CD4-positive, alpha-beta T cell treated with Interleukin-2 at 100 ng/mL for 4 hours (primary cell): Measurements from ENCODE around the gene MSTO1.
"Not testable (repeated sequence)": the region's sequence is repeated elsewhere in the genome, so short reads cannot be mapped to it uniquely, and the experiment has no call there.

Experiments used
- DNase-seq: peaks from one replicate; pipeline ENCODE4 v3.0.0-alpha.2; 2020; ENCODE audit warnings: low spot score

The MSTO1 gene

GRCh38 chr1:155622191-155622590, 12.2 kb downstream of the MSTO1 start:
- DNase-seq, result no peak

GRCh38 chr1:155623357-155623756, 13.3 kb downstream of the MSTO1 start:
- no peak for DNase-seq

DNA sequence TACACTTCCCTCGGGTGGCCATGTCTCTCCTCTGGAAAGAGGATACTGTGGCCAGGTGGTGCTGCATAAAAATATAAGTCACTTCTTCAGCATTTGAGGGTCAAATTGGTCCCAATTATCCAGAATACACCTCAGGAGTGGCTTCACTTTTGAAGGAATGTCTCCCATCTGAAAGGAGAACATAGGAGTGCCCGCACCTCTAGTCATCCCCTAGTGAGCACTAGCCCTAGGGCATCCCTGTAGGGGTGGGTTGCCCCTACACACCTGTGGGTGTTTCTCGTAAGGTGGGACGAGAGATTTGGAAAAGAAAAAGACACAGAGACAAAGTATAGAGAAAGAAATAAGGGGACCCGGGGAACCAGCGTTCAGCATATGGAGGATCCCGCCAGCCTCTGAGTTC, 16.4 kb downstream of the MSTO1 start:
- not testable (repeated sequence) for DNase-seq

DNA sequence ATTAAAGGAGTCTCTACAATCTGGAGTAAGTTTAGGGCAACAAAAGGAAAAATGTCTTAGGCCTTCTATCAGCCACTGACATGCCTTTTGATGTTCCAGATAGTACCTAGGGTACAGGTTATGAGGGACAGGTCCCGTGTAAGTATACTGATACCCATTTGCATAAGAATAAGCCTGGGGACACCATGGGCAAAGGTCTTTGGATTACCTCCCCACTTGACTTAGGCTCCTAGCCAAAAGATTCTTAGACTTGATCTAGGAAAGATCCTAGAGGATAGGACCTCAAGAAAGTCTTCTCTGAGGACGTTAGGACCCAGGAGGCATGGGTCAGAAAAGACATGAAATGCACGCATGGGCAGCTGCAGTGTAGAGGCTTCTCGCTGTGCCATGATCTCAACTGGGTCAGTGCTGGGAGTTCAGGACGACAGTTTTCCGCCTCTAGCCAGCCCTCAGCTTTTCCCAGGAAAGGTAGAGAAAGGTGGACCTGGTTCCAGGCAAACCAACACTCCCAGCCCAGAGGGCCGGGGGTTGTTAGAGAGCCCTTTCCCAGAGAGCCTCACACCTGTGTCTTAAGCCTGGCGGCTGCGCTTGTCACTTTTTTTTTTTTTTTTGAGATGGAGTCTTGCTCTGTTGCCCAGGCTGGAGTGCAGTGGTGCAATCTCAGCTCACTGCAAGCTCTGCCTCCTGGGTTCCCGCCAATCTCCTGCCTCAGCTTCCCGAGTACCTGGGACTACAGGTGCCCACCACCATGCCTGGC, 26.6 kb downstream of the MSTO1 start:
- no peak for DNase-seq

DNA sequence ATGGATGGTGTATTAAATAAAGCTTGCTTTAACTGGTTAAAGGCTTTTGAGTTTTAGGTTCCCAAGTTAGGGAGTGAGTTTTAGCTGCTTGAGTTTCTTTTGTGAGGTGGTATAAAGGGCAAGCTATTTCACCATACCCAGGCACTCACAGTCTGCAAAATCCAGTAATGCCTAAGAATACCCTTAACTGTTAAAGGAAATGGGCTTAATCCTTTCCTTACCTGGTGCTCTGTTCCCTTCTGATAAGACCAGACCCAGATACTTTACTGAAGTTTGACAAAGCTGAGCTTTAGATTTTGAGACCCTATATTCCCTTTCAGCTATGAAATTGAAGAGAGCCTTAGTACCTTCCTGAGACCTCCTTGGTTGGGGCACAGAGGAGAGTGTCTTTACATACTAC, 30.3 kb downstream of the MSTO1 start:
- DNase-seq, result no peak

- not testable (repeated sequence) for DNase-seq
Measured at GRCh38 chr1:155642559-155643180, 32.7 kb downstream of the MSTO1 start.

- no peak for DNase-seq
Measured at GRCh38 chr1:155643230-155643629, 33.2 kb downstream of the MSTO1 start.

GRCh38 chr1:155645034-155645598, 35.1 kb downstream of the MSTO1 start:
- DNase-seq, result no peak

DNA sequence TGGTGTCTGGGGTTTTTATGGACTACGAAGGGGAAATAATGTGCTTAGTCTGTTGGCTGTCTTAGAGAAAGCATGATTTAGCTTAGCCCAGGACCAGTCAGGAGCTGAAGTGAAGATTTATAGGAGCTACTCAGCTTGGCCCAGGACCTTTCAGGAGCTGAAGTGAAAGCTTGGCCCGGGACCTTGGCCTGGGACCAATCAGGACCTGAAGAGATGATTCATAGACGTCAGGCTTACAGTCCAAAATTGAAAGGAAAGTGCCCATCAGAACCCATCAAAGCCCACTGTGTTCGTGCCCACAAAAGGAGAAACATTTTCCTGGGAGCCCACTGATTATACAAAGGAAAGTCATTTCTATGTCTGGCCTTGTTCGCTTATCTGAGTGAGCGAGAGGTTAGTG, 35.6 kb downstream of the MSTO1 start:
- no peak for DNase-seq

DNA sequence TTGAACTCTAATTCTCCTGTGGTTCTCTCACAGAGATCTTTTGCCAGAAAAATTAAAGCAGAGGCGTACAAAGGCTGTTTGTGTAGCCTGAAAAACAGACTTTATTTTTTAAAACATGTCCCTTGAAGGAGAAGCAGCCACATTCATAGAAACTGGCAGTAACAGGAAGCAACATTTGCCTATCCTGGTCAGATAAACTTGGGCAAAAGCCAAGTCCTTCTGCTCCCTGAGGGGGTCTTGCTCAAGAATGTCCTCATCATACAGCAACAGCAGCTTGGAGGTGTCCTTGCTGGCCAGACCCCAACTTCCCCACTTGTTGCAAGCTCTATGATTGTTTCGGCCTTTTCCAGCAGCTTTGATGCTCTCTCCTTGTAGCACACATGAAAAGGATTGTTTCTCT, 36.3 kb downstream of the MSTO1 start:
- no peak for DNase-seq

DNA sequence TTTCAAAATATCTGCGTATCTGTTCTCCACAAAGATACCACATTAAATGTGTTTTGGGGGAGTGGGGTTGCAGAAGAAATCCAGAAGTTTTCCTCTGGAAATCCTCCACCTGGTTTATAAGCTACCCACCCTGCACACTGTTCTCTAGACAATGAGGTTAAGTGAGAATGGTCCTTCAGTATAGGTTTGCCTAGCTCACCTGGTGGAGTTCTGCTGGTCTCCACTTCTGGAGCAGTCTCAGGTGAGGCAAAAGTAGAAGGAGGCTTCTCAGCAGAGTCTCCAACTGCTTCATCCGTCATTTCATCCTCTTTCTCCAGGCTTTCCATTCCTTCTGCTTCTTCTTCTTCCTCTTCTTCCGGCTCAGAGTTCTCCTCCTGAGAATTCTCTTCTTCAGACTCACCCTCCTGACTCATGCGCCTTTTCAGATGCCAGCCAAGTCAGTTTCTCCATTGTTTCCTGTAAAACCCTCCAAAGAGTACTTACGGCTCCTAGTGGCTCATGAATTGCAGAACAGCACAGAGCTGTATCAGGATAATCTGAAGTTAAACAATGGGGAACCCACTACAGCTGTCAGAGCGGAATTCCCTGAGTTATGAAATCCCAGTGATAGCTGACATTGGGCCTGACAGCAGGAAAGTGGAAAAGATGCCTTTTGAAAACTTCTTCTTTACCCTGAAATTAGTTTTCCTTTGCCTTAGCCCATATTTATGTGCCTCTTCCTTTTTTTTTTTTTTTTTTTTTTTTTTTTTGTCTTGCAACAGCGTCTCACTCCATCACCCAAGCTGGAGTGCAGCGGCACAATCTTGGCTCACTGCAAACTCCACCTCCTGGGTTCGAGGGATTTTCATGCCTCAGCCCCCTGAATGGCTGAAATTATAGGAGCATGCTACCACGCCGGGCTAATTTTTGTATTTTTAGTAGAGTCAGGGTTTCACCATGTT, 38.5 kb downstream of the MSTO1 start:
- DNase-seq, result no peak

- DNase-seq, result no peak
Measured at GRCh38 chr1:155649676-155650075, 39.7 kb downstream of the MSTO1 start.

- no peak for DNase-seq
Measured at GRCh38 chr1:155650231-155650757, 40.3 kb downstream of the MSTO1 start.

DNA sequence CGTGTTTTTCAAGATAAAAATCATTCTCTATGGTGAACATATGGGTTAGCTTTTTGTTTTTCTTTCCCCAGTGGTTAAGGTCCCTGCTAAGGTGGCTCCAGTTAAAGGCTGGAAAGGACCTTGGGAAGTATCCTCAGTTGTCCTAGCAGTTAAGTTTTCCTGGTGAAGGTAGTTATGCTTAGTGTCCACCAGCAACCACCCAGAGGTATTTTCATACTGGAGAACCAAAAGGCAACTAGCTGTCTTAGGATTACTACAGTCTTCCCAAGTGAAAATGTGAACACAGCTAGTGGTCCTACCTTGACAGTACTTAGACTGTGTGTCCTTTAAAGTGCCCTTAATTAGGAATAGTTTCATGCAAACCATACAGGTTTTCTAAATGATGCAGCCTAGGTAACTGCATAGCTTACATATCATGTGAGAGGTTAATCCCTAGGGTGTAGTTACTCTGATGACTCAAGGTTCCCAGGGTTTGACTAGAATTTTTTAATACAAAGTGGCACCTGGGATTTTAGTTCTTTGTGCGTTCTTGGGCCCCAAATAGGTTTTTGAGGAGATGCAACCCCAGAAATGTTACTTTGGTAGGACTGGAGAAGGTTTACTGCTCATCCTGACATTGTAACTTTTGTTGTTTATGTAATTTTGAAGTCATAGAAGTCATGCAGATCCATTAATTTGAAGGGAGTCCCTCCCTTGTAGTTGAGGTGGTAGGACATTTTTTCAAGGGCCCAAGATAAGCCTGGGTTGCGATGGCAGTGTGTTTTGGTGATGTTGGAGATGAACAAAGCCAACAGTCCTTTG, 42.0 kb downstream of the MSTO1 start:
- no peak for DNase-seq

DNA sequence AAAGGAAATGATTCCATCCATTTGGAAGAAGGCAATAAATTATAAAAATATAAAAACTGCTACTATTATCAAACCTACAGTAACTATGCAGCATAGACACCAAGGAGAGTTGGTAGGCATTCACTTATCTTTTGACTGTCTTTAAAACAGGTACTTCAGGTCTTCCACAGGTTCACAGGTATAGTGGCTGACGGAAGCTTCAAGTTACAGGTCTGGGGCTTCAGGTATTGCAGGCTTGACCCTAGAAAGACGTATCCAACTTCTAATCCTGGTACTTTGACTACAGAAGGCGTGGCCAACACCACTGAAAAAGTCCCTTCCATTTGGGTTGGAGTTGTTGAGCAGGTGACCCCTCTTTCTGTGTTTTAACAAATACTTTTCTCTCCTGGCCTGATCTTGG, 42.9 kb downstream of the MSTO1 start:
- no peak for DNase-seq

DNA sequence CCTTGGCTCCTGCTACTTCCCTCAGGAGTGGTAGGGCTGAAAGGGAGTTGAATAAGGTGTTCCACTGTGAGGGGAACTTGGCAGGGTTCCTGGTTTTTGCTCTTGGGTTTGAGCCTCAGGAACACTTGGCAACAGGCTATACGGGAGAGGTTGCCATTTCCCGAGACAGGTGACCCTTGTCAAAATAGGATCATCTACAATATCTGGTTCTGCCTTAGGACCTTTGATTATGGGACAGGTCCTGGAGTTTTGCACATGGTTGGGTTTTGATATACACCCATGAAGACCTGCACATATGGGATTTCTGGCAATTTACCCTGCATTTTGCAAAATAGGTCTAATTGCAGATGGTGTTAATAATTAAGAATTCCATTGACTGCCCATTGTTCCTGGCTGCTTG, 47.4 kb downstream of the MSTO1 start:
- DNase-seq, result no peak

DNA sequence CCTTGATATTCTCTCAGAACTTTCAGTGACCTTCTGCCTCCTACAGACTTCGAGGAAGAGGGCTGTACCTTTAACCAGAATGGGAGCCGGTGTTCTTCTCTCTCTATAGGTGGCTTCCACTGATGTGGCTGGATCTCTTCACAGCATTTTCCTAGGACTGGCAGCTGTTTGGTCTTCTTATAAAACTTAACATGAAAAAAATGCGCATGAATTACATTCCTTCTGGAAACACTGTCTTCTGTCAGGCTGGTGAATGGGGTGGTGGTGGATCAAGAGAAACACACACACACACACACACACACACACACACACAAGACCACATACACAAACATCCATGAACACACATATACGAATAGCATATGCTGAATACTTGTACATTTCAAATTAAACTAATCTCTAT, 51.2 kb downstream of the MSTO1 start:
- DNase-seq, result not testable (repeated sequence)
